Body of pancreas (tissue), 4 donors: ENCODE data around the gene LRRC15. TPM values are rescaled to one million over a fixed set of nuclear protein-coding genes. Genes with fewer than 3 reads are reported as not detected.

Source experiments
- ATAC-seq: fragments of 150-250 bp; one replicate; pipeline ENCODE4 v1.9.1; 2016
- DNase-seq, 4 donors: peaks; one replicate each; pipeline ENCODE4 v3.0.0-alpha.2; 2019
- H3K27ac ChIP-seq, 4 donors: fragments of 200-600 bp; sonication (generic); 1 replicate in 3 of 4; 2 replicates in 1 of 4; pipeline versions ENCODE4 v1.5.1 to v1.6.1; 2016 to 2019; ENCODE audit warnings: mild to moderate bottlenecking in 1 of 4, mixed read lengths in 1 of 4, moderate library complexity in 1 of 4
- H3K27me3 ChIP-seq, 2 donors: fragments of 200-600 bp; sonication (generic); one replicate each; pipeline ENCODE4 v1.6.0; 2016; ENCODE audit warnings: mild to moderate bottlenecking in 1 of 2
- H3K36me3 ChIP-seq, 2 donors: fragments of 200-600 bp; sonication (generic); replicated peaks in 1 of 2; 2 replicates each; pipeline ENCODE4 v1.5.1; 2016; ENCODE audit warnings: low read depth in 2 of 2; ENCODE audit not compliant: insufficient read depth in 1 of 2
- H3K4me1 ChIP-seq: fragments of 200-600 bp; sonication (generic); one replicate; pipeline ENCODE4 v1.6.0; 2016
- H3K4me3 ChIP-seq, 2 donors: fragments of 200-600 bp; sonication (generic); 1 replicate in 1 of 2; 2 replicates in 1 of 2; pipeline ENCODE4 v1.5.1; 2016 to 2019
- H3K9me3 ChIP-seq, 3 donors: fragments of 200-600 bp; sonication (generic); 1 replicate in 2 of 3; 2 replicates in 1 of 3; pipeline ENCODE4 v1.5.1; 2016
- CTCF ChIP-seq, 7 experiments: fragments of 450-650 bp in 4 of 7; fragments of 200-600 bp in 3 of 7; sonication (generic) in 3 of 7; IDR thresholded peaks; one replicate each; pipeline ENCODE4 v1.5.1; 2016 to 2019; ENCODE audit warnings: antibody characterized with exemption in 7 of 7
- POLR2A ChIP-seq, 3 donors: fragments of 450-650 bp; IDR thresholded peaks; one replicate each; pipeline ENCODE4 v1.6.1; 2016; ENCODE audit warnings: antibody characterized with exemption in 3 of 3, mild to moderate bottlenecking in 2 of 3
- WGBS, 2 donors: methylation state at CpG; one replicate each; pipeline ENCODE4 v1.1.5; 2017; 5-methylcytosine and 5-hydroxymethylcytosine counted together
- intact Hi-C: fragments of 100-400 bp; cut with DNase I; formaldehyde crosslinking; loops from one replicate; pipeline ENCODE4 v1.15.1; 2023
- total RNA-seq, 2 donors: library from RNA; depleted of rRNA; stranded (reverse); fragments of >200 nt; gene quantifications; one replicate each; pipeline ENCODE4 v1.1.0, GENCODE V29; 2016

The LRRC15 gene
- total RNA-seq, 2 donors from 2014 or later, result 0.26 TPM; not detected in 1

GRCh38 chr3:194395778-194396538, 26.4 kb upstream of the LRRC15 start:
- H3K4me3 ChIP-seq, result no peak overlapping the region
- no peaks in the 10 kb centered on the region for H3K9me3 ChIP-seq
- H3K36me3 ChIP-seq, result no peaks in the 10 kb centered on the region
- TF ChIP-seq CTCF (IDR thresholded peaks at IDR 0.05) (no peak), POLR2A (IDR thresholded peaks at IDR 0.05) (no peak)
- no peak overlapping the region for H3K27ac ChIP-seq
- no peak for ATAC-seq
- 58 to 60% methylated on average over 26 of the region's 26 CpGs for WGBS, 2 donors
- peaks cover 0 to 9% of the 10 kb centered on the region in 2 donors for H3K27me3 ChIP-seq
- intact Hi-C loops, result no loop called here
- H3K4me1 ChIP-seq, result peaks cover 21% of the 10 kb centered on the region
- no peak for DNase-seq

- Histone ChIP-seq H3K27me3 (peaks cover 0 to 9% of the 10 kb centered on the region in 2 donors), H3K27ac (no peak overlapping the region), H3K4me3 (no peak overlapping the region), H3K36me3 (no peaks in the 10 kb centered on the region), H3K4me1 (peaks cover 21% of the 10 kb centered on the region), H3K9me3 (no peaks in the 10 kb centered on the region)
- ATAC-seq (no peak), DNase-seq (no peak)
- 74 to 80% methylated on average over 5 of the region's 5 CpGs for WGBS, 2 donors
- no peak for TF ChIP-seq POLR2A (IDR thresholded peaks at IDR 0.05)
- TF ChIP-seq CTCF (IDR thresholded peaks at IDR 0.05), result no peak
- intact Hi-C loops, result no loop called here
Observed at GRCh38 chr3:194395212-194395611, 25.7 kb upstream of the LRRC15 start.

- TF ChIP-seq CTCF (IDR thresholded peaks at IDR 0.05), result no peak
- peaks cover 11% of the 10 kb centered on the region for H3K4me1 ChIP-seq
- peaks cover 0 to 7% of the 10 kb centered on the region in 2 donors for H3K27me3 ChIP-seq
- no peak overlapping the region for H3K4me3 ChIP-seq
- intact Hi-C loops, result no loop called here
- H3K27ac ChIP-seq, result no peak overlapping the region
- ATAC-seq (no peak), DNase-seq (no peak)
- WGBS, 2 donors, result 89 to 90% methylated on average over 7 of the region's 7 CpGs
- H3K9me3 ChIP-seq, result no peaks in the 10 kb centered on the region
- no peaks in the 10 kb centered on the region for H3K36me3 ChIP-seq
Observed at GRCh38 chr3:194392576-194392975, 23.0 kb upstream of the LRRC15 start.

GRCh38 chr3:194390835-194391234, 21.3 kb upstream of the LRRC15 start:
- no peak for DNase-seq
- H3K4me1 ChIP-seq, result no peaks in the 10 kb centered on the region
- ATAC-seq, result no peak
- no peaks in the 10 kb centered on the region for H3K27me3 ChIP-seq
- H3K4me3 ChIP-seq, result no peak overlapping the region
- H3K27ac ChIP-seq, result no peak overlapping the region
- intact Hi-C loops, result no loop called here
- no peaks in the 10 kb centered on the region for H3K9me3 ChIP-seq
- no peak for TF ChIP-seq POLR2A (IDR thresholded peaks at IDR 0.05)
- TF ChIP-seq CTCF (IDR thresholded peaks at IDR 0.05), result no peak
- H3K36me3 ChIP-seq, result no peaks in the 10 kb centered on the region

GRCh38 chr3:194389269-194389668, 19.7 kb upstream of the LRRC15 start:
- no peak for TF ChIP-seq POLR2A (IDR thresholded peaks at IDR 0.05)
- TF ChIP-seq CTCF (IDR thresholded peaks at IDR 0.05), result no peak
- 81 to 92% methylated on average over 8 of the region's 8 CpGs for WGBS, 2 donors
- Histone ChIP-seq H3K36me3 (no peaks in the 10 kb centered on the region), H3K4me1 (no peaks in the 10 kb centered on the region), H3K27ac (no peak overlapping the region), H3K9me3 (no peaks in the 10 kb centered on the region), H3K4me3 (no peak overlapping the region), H3K27me3 (no peaks in the 10 kb centered on the region)
- DNase-seq, result no peak
- intact Hi-C loops, result no loop called here
- ATAC-seq, result no peak
